Thyroid gland (tissue), 4 donors: Measurements from ENCODE around the gene NUP43. TPM values are rescaled to one million over a fixed set of nuclear protein-coding genes. Genes with fewer than 3 reads are reported as not detected.

Source experiments
- DNase-seq, 2 donors: peaks; one replicate each; pipeline ENCODE4 v3.0.0-alpha.2; 2019
- H3K27ac ChIP-seq, 3 donors: fragments of 200-600 bp; sonication (generic); 1 replicate in 2 of 3; 2 replicates in 1 of 3; pipeline ENCODE4 v1.5.1; 2016 to 2019; ENCODE audit warnings: mild to moderate bottlenecking in 1 of 3, moderate library complexity in 1 of 3
- H3K27me3 ChIP-seq: fragments of 200-600 bp; sonication (generic); one replicate; pipeline ENCODE4 v1.5.1; 2019
- H3K36me3 ChIP-seq, 2 donors: fragments of 200-600 bp; sonication (generic); one replicate each; pipeline ENCODE4 v1.5.1; 2016 to 2019
- H3K4me1 ChIP-seq, 2 donors: fragments of 200-600 bp; sonication (generic); one replicate each; pipeline ENCODE4 v1.5.1; 2017 to 2019
- H3K4me3 ChIP-seq, 3 donors: fragments of 200-600 bp; sonication (generic); replicated peaks in 1 of 3; 1 replicate in 2 of 3; 2 replicates in 1 of 3; pipeline ENCODE4 v1.5.1; 2016; ENCODE audit warnings: mild to moderate bottlenecking in 1 of 3
- H3K9me3 ChIP-seq: fragments of 200-600 bp; sonication (generic); one replicate; pipeline ENCODE4 v1.5.1; 2017
- CTCF ChIP-seq, 6 experiments: fragments of 200-600 bp in 3 of 6; fragments of 450-650 bp in 3 of 6; sonication (generic) in 3 of 6; IDR thresholded peaks; one replicate each; pipeline ENCODE4 v1.5.1; 2016 to 2019; ENCODE audit warnings: antibody characterized with exemption in 6 of 6, mild to moderate bottlenecking in 2 of 6, inconsistent platforms in 1 of 6, moderate library complexity in 1 of 6
- POLR2A ChIP-seq, 2 donors: fragments of 450-650 bp; IDR thresholded peaks; one replicate each; pipeline ENCODE4 v1.6.1; 2017; ENCODE audit warnings: antibody characterized with exemption in 2 of 2, mild to moderate bottlenecking in 2 of 2, moderate library complexity in 1 of 2
- WGBS, 2 donors: methylation state at CpG; one replicate each; pipeline ENCODE4 v1.1.5; 2017; 5-methylcytosine and 5-hydroxymethylcytosine counted together
- intact Hi-C: fragments of 100-400 bp; cut with DNase I; formaldehyde crosslinking; loops from one replicate; pipeline ENCODE4 v1.15.1; 2023
- total RNA-seq, 4 donors: library from RNA; depleted of rRNA; stranded (reverse); fragments of >200 nt; gene quantifications; one replicate each; pipeline ENCODE4 v1.2.3, GENCODE V29; 2016

NUP43 gene
- total RNA-seq, 4 donors from 2014 or later = 31.1 to 112 (median 53.7) TPM

- Histone ChIP-seq H3K36me3 (peaks cover 14 to 33% of the 10 kb centered on the region in 2 donors), H3K27me3 (no peaks in the 10 kb centered on the region), H3K4me3 (no peak overlapping the region), H3K9me3 (no peaks in the 10 kb centered on the region), H3K27ac (no peak overlapping the region), H3K4me1 (peaks cover 0 to 4% of the 10 kb centered on the region in 2 donors)
- no peak for DNase-seq
- WGBS, 2 donors = 100% methylated on average over 1 of the region's 1 CpG
- TF ChIP-seq POLR2A (IDR thresholded peaks at IDR 0.05) (no peak), CTCF (IDR thresholded peaks at IDR 0.05) (no peak)
- intact Hi-C loops = loop anchor here (10.0 kb wide), 1 partner anchor 170 kb away; the partner anchor contains the start of gene GINM1
Observed at GRCh38 chr6:149734915-149735314, 11.4 kb downstream of the NUP43 start.

- no peaks in the 10 kb centered on the region for H3K9me3 ChIP-seq
- no peak overlapping the region for H3K4me3 ChIP-seq
- peaks cover 19 to 43% of the 10 kb centered on the region in 2 donors for H3K36me3 ChIP-seq
- peaks cover 0 to 4% of the 10 kb centered on the region in 2 donors for H3K4me1 ChIP-seq
- no peak overlapping the region for H3K27ac ChIP-seq
- H3K27me3 ChIP-seq = no peaks in the 10 kb centered on the region
- WGBS, 2 donors = 58 to 64% methylated on average over 2 of the region's 2 CpGs
- intact Hi-C loops = loop anchor here (10.0 kb wide), 1 partner anchor 168 kb away; the partner anchor contains the start of gene GINM1
- TF ChIP-seq POLR2A (IDR thresholded peaks at IDR 0.05) = no peak
- no peak for TF ChIP-seq CTCF (IDR thresholded peaks at IDR 0.05)
- DNase-seq = peak; percentile 53 to 64
Observed at GRCh38 chr6:149733089-149733720, 13.1 kb downstream of the NUP43 start.

GRCh38 chr6:149729824-149730223 is 16.5 kb downstream of the NUP43 start:
- no peak for TF ChIP-seq CTCF (IDR thresholded peaks at IDR 0.05)
- no peak for TF ChIP-seq POLR2A (IDR thresholded peaks at IDR 0.05)
- Histone ChIP-seq H3K27ac (no peak overlapping the region), H3K9me3 (no peaks in the 10 kb centered on the region), H3K4me1 (peaks cover 0 to 4% of the 10 kb centered on the region in 2 donors), H3K27me3 (no peaks in the 10 kb centered on the region), H3K36me3 (peaks cover 8 to 28% of the 10 kb centered on the region in 2 donors), H3K4me3 (no peak overlapping the region)
- intact Hi-C loops = loop anchor here (10.0 kb wide), 1 partner anchor 165 kb away; the partner anchor contains the start of gene GINM1
- 91 to 94% methylated on average over 8 of the region's 8 CpGs for WGBS, 2 donors
- no peak for DNase-seq

- Histone ChIP-seq H3K36me3 (peaks cover 8 to 28% of the 10 kb centered on the region in 2 donors), H3K4me3 (no peak overlapping the region), H3K27me3 (no peaks in the 10 kb centered on the region), H3K9me3 (no peaks in the 10 kb centered on the region), H3K4me1 (peaks cover 0 to 4% of the 10 kb centered on the region in 2 donors), H3K27ac (no peak overlapping the region)
- WGBS, 2 donors = 85 to 94% methylated on average over 5 of the region's 5 CpGs
- no peak for TF ChIP-seq POLR2A (IDR thresholded peaks at IDR 0.05)
- TF ChIP-seq CTCF (IDR thresholded peaks at IDR 0.05) = no peak
- no peak for DNase-seq
- intact Hi-C loops = no loop called here
Observed at GRCh38 chr6:149728499-149729234, 17.7 kb downstream of the NUP43 start.
